HG03280 (cell line): ENCODE results near the gene SLC39A5.
"Not testable (repeated sequence)": the region's sequence is repeated elsewhere in the genome, so short reads cannot be mapped to it uniquely, and the experiment has no call there.

Source experiments
- ATAC-seq: cut with Tn5 transposase; IDR thresholded peaks from one replicate; pipeline ENCODE4 v1.9.1; 2021; ENCODE audit warnings: mild to moderate bottlenecking, moderate library complexity; ENCODE audit not compliant: unreplicated experiment

The SLC39A5 gene

GRCh38 chr12:56267443-56268071, 37.7 kb downstream of the SLC39A5 start:
- peak; percentile 2 for ATAC-seq

- ATAC-seq, result no peak
Observed at GRCh38 chr12:56271031-56271430, 41.2 kb downstream of the SLC39A5 start.

- ATAC-seq, result not testable (repeated sequence)
Observed at GRCh38 chr12:56272468-56272867, 42.6 kb downstream of the SLC39A5 start.

GRCh38 chr12:56274299-56274698, 44.4 kb downstream of the SLC39A5 start:
- no peak for ATAC-seq

GRCh38 chr12:56278905-56279304, 49.1 kb downstream of the SLC39A5 start:
- ATAC-seq, result no peak

- no peak for ATAC-seq
Observed at GRCh38 chr12:56280849-56281248, 51.0 kb downstream of the SLC39A5 start.

GRCh38 chr12:56282030-56282429, 52.2 kb downstream of the SLC39A5 start:
- ATAC-seq, result no peak

GRCh38 chr12:56282579-56282978, 52.7 kb downstream of the SLC39A5 start:
- no peak for ATAC-seq

- ATAC-seq, result not testable (repeated sequence)
Observed at GRCh38 chr12:56284263-56284662, 54.4 kb downstream of the SLC39A5 start.

- no peak for ATAC-seq
Observed at GRCh38 chr12:56286044-56286830, 56.4 kb downstream of the SLC39A5 start.
